ENCODE measurements around the gene SELENON.

- TF ChIP-seq CTCF (IDR thresholded peaks at IDR 0.05; ENCODE audit: insufficient read depth, low read depth, low read length) (no peak), EZH2 (IDR thresholded peaks at IDR 0.05; ENCODE audit: insufficient read depth, low read length) (no peak)
Observed at GRCh38 chr1:25758466-25759070, 41.4 kb upstream of the SELENON start.
